ENCODE results near the gene TPBG.

TPBG gene, protein sequence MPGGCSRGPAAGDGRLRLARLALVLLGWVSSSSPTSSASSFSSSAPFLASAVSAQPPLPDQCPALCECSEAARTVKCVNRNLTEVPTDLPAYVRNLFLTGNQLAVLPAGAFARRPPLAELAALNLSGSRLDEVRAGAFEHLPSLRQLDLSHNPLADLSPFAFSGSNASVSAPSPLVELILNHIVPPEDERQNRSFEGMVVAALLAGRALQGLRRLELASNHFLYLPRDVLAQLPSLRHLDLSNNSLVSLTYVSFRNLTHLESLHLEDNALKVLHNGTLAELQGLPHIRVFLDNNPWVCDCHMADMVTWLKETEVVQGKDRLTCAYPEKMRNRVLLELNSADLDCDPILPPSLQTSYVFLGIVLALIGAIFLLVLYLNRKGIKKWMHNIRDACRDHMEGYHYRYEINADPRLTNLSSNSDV

DNA sequence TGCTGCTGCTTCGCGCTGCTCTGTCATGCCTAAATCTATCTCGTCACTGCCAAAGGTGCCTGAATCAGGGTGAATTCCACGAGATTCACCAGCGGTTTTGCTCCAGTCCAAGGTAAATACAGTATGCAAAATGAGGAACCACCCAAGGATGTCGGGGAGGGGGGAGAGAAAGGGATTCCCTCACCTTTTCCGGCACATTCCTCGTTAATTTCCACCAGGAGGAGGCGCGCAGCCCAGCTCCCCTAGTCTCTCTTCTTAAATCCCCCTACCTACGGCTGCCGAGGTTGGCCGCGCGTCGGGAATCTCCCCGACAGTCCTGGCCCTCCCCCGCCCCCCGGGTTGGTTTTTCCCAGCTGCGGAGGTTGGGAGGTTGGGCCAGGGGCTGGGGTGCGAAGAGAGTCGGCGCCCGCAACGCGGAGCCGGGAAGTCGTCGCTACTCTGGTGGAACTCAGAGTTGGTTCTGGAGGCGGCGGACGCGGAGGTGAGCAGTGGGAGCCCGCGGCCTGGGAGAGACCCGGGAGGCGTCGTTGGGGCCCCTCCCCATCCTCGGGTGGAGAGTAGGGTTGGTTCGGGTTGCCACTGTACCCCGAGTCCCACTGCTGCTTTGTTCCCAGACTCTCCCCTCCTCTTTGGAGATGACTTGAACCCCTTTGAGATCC, at the start of gene TPBG:
Gene TPBG, plus strand, starts transcription at position 390 of the 659 bp plus-strand sequence. CDS start 1,145 bp downstream, outside the sequence.
- no peak for DNase-seq

DNA sequence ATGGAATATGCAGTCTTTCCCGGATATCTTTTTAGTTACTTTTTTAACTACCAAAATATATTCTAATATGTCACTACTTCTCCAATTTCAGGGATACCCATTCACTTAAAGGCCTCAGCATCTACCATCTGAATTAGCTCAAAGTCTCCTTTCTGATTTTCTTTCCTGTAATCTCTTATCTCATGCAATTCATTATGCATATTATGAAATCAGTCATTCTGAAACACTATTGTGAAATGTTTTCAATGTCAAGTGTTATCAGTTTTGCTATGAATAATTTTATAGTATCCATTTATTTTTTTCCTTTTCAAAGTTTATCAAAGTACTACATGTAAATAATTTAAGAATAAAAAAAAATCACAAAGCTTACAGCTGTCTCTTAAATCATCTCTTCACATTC, 41.2 kb upstream of the TPBG start:
- DNase-seq: no peak

DNA sequence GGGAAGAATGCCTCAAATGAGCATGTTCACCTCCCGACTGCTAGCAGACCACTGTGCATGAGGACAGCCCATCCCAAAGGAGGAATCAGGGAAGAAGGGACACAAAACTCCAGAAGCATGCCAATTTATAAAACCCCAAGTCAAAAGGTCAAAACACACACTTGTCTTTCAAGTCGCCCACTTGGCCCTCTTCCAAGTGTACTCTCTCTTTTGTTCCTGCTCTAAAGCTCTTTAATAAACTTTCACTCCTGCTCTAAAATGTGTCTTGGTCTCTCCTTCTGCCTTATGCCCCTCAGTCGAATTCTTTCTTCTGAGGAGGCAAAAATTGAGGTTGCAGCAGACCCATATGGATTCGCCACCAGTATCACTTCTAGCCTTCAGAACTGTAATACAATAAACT, 33.9 kb upstream of the TPBG start:
- no peak for DNase-seq

DNA sequence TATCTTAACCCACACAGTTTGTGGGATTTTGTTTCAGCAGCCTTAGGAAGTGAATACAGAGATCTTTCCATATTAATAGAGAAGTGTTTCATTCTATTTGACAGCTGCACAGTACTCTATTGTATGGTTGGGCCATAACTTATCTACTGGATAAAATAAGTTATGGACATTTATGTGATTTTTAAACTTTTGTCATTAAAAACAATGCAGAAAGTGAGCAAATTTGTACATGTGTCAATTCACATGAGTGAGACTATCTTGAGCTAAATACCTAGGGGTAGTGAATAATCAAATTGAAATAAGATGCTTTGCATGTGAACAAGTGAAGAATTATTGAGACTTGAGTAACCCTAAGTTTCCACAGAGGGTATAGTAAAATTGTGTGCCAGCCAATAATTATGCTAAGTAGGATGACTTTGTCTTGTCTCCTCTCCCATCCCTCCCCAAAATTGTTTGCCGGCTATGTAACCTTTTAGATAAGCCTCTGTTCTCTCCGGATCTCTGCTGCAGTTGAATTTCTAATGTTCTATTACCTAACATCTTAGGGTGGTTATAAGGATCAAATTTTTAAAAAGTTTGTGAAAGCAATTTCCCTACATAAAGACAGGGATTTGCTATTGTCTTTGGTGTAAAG, 33.3 kb upstream of the TPBG start:
- no peak for DNase-seq

DNA sequence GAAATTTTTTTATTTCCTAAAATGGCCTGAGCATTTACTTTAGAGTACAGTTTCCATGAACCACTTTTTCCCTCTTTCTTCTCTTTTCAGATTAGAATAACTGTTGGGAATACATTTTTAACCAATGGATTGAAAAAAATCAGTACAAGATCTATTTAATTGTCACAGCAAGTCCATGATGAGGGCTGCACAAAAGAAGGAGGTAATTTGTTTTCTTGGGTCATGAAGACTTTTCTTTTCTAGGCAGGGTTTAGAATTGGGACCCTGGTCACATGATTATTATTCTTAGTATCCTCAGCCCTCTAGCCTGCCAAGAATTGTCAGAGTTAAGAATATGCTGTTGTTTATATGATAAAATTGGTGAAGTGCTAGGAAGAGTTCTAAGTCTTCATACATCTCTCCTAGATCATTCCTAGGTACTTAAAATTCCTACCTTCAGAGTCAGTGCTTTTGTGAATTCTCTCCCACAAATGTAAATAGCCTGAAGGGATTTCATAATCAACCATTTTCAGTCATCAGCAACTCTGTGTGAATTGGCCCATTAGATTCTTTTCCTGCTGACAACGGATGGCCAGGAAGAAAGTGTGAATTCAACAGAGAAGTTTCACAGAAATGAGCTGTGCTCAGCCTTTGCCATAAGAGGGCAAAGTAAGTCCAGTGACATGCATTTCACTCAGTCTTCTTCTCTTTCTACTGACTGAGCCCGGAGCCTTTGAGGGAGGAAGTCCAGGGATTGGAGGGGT, 32.4 kb upstream of the TPBG start:
- no peak for DNase-seq

DNA sequence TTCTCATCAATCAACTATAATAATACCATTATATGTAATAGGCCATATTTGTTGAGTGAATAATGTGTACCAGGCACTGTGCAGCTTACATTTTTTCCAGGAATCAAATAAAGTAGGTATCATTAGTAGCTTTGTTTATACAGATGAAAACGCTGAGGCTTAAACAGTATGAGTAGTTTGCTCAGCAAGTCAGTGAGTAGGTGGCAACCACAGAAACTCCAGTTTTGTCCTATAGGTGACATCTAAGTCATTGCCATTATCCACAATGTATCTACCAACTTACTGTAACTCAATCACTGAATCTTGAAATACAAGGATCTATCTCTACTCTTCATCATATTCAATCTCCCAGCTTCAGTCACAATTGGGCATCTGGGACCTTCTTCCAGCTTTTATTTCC, 29.8 kb upstream of the TPBG start:
- DNase-seq: no peak

DNA sequence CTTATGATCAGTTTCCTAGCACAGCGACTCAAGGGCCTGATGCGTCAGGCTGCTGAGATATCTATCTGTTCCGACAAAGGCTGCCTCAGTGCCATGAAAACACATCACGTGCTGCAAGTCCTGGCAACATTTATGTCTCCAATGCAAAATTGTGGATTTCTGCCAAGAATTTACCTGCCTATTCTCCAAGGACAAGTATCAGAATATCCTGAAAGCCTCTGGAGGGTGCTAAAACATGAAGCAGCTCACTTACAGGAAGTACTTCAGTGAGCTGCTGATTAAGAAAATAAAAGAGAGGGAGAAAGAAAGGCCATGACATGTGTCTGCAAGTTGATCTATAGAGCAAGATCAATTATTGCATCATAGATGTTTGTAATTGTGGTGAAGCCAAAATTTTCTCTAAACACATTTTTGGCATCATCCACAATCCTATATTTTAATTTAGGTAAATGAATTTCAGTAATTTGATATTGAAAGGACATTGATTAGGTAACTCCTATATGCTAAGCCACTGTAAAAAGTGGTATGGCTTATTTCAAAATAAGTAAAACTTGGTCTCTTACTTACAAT, 25.8 kb upstream of the TPBG start:
- no peak for DNase-seq

DNA sequence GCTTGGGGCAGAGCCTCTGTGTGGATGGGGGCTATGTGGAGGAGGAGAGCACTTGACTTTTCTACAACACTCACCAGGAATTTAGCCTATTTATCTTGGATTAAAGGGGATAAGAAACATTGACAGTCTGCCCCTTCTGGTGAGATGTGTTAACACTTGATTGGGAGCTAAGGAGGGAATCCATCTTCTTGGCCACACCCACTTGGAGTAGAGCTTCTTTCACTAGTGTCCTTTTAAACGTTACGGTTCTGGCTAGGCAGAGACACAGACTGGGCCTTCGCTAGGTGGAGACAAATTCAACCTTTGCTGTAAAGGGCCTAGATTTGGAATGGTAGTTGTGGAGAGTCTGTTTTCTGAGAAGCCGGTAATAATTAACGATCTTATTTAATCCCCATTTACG, 15.5 kb upstream of the TPBG start:
- DNase-seq: no peak

DNA sequence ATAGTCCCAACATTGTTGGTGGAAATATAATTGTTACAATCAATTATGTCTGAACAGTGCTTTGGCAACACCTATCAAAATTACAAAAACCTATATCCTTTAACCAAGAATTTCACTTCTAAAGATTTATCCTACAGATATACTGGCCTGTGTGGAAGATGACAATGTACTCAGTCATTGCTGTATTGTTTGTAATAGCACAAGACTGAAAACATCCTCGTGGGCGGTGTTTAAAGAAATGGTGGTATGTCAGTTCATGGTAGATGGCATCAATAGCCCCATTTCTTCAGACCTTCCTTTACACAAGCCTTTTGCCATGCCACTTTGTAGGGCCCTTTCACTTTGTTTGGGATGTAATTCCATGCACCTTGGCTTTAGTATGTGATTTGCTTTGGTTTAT, 9.8 kb upstream of the TPBG start:
- DNase-seq: no peak

DNA sequence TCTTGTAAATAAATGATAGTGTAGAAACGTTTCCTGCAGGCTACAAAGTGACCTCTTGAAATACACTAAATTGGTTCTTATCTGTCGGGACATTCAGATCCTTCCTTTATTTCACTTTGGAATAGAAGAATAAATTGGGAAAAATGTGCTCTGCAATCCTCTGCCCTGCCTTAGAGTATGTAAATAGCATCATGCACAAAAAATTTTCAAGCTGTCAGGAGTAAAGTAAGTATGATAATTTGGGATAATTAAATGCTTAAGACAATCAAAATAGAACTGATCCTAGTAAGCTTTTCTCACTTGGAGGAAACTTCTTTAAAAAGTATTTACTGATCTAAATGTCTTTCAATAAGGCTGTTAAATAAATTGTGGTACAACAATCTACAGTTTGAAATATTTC, 3.1 kb upstream of the TPBG start:
- DNase-seq: no peak

DNA sequence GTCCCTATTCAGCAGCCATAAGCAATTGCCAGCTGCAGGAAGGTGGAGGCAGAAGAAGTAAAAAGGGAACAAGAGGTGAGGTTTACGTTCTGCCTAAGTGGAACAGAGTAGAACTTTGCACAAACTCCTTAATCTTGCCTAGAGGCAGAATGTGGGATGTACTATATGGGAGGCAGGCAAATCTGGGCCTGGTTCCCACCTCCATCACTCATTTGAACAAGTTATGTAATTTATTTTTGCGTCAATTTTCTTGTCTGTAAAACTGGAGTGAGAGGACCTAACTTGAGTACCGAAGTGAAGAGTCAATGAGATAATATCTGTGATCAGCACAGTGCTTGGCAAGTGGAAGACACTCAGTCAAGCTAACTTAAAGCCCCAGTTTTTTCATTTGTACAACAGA, 2.0 kb upstream of the TPBG start:
- no peak for DNase-seq

DNA sequence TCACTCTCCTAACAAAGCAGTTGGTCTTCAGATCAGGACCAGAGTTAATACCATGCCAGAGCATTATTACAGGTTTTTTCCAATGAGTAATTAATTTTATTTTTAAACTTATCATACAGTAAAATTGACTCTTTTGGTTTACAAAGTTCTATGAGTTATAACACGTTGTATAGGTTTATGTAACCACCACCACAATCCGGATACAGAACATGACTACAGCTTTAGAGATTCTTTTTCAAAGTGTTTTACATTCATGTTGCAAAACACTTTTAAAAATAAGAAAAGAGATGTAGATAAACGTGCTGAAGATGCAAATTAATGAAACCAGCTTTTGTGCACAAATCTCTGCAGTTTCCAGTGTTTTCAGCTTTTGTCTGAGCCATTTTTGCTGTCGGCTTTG, 1.5 kb upstream of the TPBG start:
- DNase-seq: no peak

DNA sequence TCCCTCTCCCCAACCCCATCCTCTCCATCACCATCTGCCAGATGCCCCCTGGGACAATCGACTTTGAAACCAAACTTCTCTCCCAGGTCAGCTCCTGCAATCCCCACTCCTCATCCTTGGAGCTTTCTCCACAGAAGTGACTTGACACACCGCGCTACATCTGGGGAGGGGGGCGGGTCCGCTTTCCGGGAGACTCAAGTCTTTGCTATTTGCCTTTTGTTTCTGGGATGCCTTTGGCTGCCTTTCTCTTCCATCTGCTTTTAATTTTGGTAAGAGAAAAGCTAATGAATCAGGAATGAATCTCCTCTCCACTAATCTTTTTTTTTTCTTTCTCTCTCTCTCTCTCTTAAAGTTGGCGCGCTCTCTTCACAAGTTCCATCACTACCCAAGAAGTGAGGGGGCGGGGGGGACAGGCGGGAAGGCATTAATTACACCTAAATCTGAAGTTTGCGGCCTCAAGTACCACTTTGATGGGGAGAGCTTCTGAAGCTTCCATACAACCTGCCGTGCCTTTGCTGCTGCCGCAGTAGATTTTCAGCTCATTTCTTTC, 664 bp upstream of the TPBG start:
- DNase-seq: no peak

DNA sequence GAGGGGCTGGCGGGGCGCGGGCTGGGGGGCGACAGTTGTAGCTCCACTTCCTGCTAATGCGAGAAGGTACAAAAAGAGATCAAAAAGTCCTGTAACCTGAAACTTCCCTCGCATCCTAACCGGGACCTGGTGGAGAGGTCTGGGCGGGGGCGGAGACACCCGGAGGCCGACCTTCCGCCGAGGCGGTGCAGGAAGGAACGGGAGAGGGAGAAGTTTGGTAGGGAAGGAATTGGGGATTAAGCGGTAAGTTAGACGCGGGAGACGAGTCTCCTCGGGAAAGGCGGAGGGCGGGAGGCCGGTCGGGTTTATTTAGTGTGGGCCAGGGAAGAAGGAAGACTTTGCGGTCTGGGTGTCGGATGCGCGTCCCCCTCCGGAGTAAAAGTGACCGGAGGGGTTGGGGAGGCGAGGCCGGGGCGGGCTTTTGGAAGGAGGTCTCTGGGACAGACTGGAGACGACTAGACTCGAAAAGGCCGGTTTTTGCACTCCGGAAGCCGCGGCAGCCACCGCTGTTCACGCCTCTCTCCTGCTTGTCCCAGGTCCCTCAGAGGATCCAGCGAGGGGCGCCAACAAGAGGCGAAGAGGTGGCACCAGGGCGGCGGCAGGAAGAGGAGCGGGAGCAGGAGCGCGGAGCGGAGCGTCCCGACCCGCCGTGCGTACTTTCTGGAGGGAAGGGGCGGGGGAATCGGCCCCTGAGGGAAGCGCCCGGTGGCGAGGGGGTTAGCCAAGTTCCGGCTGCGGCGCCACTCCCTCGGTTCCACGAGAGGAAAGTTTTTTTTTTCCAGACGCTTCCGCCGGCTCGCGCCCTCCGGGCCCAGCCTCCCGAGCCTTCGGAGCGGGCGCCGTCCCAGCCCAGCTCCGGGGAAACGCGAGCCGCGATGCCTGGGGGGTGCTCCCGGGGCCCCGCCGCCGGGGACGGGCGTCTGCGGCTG, 734 bp downstream of the TPBG start:
- DNase-seq: no peak

DNA sequence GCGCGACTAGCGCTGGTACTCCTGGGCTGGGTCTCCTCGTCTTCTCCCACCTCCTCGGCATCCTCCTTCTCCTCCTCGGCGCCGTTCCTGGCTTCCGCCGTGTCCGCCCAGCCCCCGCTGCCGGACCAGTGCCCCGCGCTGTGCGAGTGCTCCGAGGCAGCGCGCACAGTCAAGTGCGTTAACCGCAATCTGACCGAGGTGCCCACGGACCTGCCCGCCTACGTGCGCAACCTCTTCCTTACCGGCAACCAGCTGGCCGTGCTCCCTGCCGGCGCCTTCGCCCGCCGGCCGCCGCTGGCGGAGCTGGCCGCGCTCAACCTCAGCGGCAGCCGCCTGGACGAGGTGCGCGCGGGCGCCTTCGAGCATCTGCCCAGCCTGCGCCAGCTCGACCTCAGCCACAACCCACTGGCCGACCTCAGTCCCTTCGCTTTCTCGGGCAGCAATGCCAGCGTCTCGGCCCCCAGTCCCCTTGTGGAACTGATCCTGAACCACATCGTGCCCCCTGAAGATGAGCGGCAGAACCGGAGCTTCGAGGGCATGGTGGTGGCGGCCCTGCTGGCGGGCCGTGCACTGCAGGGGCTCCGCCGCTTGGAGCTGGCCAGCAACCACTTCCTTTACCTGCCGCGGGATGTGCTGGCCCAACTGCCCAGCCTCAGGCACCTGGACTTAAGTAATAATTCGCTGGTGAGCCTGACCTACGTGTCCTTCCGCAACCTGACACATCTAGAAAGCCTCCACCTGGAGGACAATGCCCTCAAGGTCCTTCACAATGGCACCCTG, 1.6 kb downstream of the TPBG start:
- no peak for DNase-seq

DNA sequence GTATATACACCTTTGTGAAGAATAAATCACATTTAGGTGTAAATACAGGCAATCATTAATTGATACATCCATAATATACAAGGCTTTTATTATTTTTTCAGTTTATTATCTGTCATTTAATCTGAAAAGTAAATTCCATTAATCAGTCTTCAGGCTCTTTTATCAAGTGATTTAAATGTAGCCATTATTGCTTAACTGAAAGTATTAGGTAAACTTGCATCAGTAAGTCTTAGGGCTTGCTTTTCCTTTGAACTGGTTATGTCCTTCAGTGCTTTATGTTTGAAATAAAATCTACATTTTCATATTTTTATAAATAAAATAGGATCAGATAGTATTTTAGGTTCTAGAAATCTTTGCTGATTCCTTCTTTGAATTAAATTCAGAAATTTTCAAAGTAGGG, 4.1 kb downstream of the TPBG start:
- no peak for DNase-seq

DNA sequence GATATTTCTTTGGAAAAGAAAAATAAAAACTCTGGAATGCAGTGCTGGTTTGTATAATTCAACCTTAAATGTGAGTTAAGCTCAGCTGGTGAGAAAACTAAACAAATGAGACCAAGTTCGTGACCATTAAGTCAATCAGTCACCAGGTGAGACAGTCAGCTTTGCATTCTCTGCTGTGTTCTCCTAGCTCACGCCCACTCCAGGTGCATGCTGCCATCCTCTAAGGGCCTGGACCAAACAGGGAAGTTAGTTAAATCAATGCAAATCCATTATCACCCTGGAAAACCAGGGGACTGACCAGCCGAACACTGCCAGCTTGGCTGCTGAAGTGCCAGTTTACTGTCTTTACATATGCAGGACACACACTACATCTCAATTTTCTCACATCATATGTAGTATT, 7.2 kb downstream of the TPBG start:
- DNase-seq: no peak

DNA sequence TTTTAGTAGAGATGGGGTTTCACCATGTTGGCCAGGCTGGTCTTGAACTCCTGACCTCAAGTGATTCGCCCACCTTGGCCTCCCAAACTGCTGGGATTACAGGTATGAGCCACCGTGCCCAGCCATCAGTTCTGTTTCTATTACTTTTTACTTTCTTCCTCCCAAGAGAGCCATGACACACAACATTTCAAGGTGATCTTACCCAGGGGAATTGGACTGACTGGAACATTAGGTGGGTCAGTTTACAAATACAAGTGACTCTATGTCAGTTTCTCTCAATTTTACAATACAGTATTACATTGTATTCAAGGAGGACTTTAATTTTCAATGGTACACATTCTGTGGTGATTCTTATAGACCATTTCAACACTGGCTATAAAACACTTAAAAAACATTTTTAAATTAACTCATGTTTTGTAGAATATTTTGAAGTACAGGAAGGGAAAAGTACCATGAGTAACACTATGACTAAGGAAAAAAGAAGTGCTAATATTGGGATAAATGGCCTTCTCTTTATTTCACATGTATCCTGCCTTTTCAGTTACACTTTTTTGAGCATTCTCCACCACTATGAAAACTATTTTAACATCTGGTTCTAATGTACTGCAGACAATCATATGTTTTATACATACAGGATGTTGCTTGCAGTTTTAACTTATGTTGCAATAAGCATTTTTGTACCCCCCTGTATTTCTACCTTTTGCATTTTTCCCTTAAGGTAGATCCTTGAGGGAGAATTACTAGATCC, 8.4 kb downstream of the TPBG start:
- no peak for DNase-seq

DNA sequence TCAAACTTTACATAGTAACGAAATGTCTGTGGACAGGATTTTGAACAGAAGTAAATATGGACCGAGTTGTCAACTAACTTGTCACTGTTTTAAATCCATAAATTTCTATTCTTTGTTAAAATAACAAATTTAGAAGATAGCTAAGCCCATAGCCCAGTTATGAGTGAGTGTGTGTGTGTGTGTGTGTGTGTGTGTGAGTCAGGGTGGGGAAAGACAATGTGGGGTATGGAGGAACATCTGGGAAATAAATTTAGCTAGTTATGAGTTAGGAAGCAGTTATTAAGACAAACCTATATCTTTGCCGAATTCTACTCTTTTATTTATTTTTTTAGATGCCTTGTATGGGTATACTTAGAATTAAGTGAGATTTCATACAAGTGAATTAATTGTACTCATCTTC, 9.0 kb downstream of the TPBG start:
- no peak for DNase-seq

DNA sequence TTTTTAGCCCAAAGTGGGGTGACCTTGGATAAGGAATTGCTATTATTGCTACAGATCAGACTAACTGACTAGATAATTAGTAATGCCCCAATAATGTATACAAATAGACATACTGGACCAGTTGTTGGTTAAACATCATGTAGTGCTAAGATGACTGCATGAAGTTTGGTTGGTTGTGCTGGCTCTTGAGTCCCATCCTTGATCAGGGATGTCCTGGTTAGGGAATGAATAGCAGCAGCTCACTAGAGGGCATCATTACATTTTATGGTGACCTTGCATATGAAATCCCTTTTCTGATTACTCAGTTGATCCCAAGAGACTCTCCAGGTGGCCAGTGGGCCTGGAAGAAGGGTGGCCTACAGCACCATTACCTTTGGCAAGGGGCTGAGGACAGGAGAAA, 10.9 kb downstream of the TPBG start:
- DNase-seq: no peak

Data from stimulated activated CD4-positive, alpha-beta T cell treated with anti-CD3 and anti-CD28 coated beads, Interleukin-12 subunit alpha, Interleukin-12 subunit beta, amount 100 ng/mL, for 4 hours (primary cell).